Thymus (tissue), 14 donors: ENCODE results near the gene SREK1. TPM values are rescaled to one million over a fixed set of nuclear protein-coding genes. Genes with fewer than 3 reads are reported as not detected.

Experiments
- DNase-seq, 9 donors: peaks; one replicate each; pipeline ENCODE4 v3.0.0-alpha.2; 2013; ENCODE audit warnings: low spot score in 9 of 9, low read depth in 6 of 9, missing footprints in 1 of 9
- H3K27ac ChIP-seq, 2 donors: one replicate each; pipeline ENCODE4 v1.5.1; 2013; ENCODE audit warnings: control low read depth in 1 of 2, low read depth in 1 of 2, low read length in 1 of 2, mild to moderate bottlenecking in 1 of 2, moderate library complexity in 1 of 2
- H3K27me3 ChIP-seq, 2 donors: one replicate each; pipeline ENCODE4 v1.5.1; 2013; ENCODE audit warnings: low read length in 1 of 2; ENCODE audit not compliant: control insufficient read depth in 2 of 2, insufficient read depth in 1 of 2
- H3K36me3 ChIP-seq, 2 donors: one replicate each; pipeline ENCODE4 v1.5.1; 2013; ENCODE audit warnings: low read length in 1 of 2, mild to moderate bottlenecking in 1 of 2, moderate library complexity in 1 of 2; ENCODE audit not compliant: control insufficient read depth in 2 of 2, insufficient read depth in 2 of 2
- H3K4me1 ChIP-seq, 2 donors: one replicate each; pipeline ENCODE4 v1.5.1; 2013; ENCODE audit warnings: low read length in 2 of 2; ENCODE audit not compliant: control insufficient read depth in 2 of 2, insufficient read depth in 2 of 2
- H3K4me3 ChIP-seq, 2 donors: one replicate each; pipeline ENCODE4 v1.5.1; 2013; ENCODE audit warnings: low read length in 2 of 2, control low read depth in 1 of 2, mild to moderate bottlenecking in 1 of 2
- H3K9me3 ChIP-seq, 2 donors: one replicate each; pipeline ENCODE4 v1.5.1; 2013; ENCODE audit warnings: low read length in 1 of 2, mild to moderate bottlenecking in 1 of 2; ENCODE audit not compliant: control insufficient read depth in 2 of 2, insufficient read depth in 1 of 2
- WGBS: extraction: QIAGEN DNeasy Blood & Tissue Kit; methylation state at CpG from one replicate; pipeline ENCODE4 v1.1.7; 2013; 5-methylcytosine and 5-hydroxymethylcytosine counted together
- long read RNA-seq, 10 donors: transcript quantifications; one replicate each; lab custom pipeline, GENCODE V29; 2026
- polyA plus RNA-seq: library from polyadenylated mRNA; stranded (reverse); fragments of 200-250 nt; gene quantifications from one replicate; pipeline ENCODE4 v1.2.3, GENCODE V29; 2013
- total RNA-seq: library from RNA; stranded (reverse); fragments of 120-200 nt; gene quantifications from one replicate; pipeline ENCODE4 v1.2.4, GENCODE V29; 2013
- donor health status: healthy.

The SREK1 gene, protein sequence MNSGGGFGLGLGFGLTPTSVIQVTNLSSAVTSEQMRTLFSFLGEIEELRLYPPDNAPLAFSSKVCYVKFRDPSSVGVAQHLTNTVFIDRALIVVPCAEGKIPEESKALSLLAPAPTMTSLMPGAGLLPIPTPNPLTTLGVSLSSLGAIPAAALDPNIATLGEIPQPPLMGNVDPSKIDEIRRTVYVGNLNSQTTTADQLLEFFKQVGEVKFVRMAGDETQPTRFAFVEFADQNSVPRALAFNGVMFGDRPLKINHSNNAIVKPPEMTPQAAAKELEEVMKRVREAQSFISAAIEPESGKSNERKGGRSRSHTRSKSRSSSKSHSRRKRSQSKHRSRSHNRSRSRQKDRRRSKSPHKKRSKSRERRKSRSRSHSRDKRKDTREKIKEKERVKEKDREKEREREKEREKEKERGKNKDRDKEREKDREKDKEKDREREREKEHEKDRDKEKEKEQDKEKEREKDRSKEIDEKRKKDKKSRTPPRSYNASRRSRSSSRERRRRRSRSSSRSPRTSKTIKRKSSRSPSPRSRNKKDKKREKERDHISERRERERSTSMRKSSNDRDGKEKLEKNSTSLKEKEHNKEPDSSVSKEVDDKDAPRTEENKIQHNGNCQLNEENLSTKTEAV
- 73.2 TPM for total RNA-seq
- 59.4 TPM for polyA plus RNA-seq
- long read RNA-seq, donor 1, partial matches to known transcripts = 0 of 1 reads
- long read RNA-seq, donor 1, other reads (novel, unspliced or antisense) = 0 of 1 reads
- long read RNA-seq, donor 2 = 0 reads
- long read RNA-seq, donor 3, full-length matches to known transcripts = 17 of 23 reads
- long read RNA-seq, donor 3, partial matches to known transcripts = 6 of 23 reads
- long read RNA-seq, donor 3, other reads (novel, unspliced or antisense) = 0 of 23 reads
- long read RNA-seq, donor 4, full-length matches to known transcripts = 16 of 16 reads
- long read RNA-seq, donor 4, partial matches to known transcripts = 0 of 16 reads
- long read RNA-seq, donor 4, other reads (novel, unspliced or antisense) = 0 of 16 reads
- long read RNA-seq, donor 5, full-length matches to known transcripts = 32 of 88 reads
- long read RNA-seq, donor 5, partial matches to known transcripts = 56 of 88 reads
- long read RNA-seq, donor 5, other reads (novel, unspliced or antisense) = 0 of 88 reads
- long read RNA-seq, donor 6, full-length matches to known transcripts = 12 of 19 reads
- long read RNA-seq, donor 6, partial matches to known transcripts = 7 of 19 reads
- long read RNA-seq, donor 6, other reads (novel, unspliced or antisense) = 0 of 19 reads
- long read RNA-seq, donor 7, full-length matches to known transcripts = 15 of 20 reads
- long read RNA-seq, donor 7, partial matches to known transcripts = 5 of 20 reads
- long read RNA-seq, donor 7, other reads (novel, unspliced or antisense) = 0 of 20 reads
- long read RNA-seq, donor 8, full-length matches to known transcripts = 10 of 10 reads
- long read RNA-seq, donor 8, partial matches to known transcripts = 0 of 10 reads
- long read RNA-seq, donor 8, other reads (novel, unspliced or antisense) = 0 of 10 reads
- long read RNA-seq, donor 9, full-length matches to known transcripts = 8 of 8 reads
- long read RNA-seq, donor 9, partial matches to known transcripts = 0 of 8 reads
- long read RNA-seq, donor 9, other reads (novel, unspliced or antisense) = 0 of 8 reads
- long read RNA-seq, donor 10, full-length matches to known transcripts = 7 of 7 reads
- long read RNA-seq, donor 10, partial matches to known transcripts = 0 of 7 reads
- long read RNA-seq, donor 10, other reads (novel, unspliced or antisense) = 0 of 7 reads

DNA sequence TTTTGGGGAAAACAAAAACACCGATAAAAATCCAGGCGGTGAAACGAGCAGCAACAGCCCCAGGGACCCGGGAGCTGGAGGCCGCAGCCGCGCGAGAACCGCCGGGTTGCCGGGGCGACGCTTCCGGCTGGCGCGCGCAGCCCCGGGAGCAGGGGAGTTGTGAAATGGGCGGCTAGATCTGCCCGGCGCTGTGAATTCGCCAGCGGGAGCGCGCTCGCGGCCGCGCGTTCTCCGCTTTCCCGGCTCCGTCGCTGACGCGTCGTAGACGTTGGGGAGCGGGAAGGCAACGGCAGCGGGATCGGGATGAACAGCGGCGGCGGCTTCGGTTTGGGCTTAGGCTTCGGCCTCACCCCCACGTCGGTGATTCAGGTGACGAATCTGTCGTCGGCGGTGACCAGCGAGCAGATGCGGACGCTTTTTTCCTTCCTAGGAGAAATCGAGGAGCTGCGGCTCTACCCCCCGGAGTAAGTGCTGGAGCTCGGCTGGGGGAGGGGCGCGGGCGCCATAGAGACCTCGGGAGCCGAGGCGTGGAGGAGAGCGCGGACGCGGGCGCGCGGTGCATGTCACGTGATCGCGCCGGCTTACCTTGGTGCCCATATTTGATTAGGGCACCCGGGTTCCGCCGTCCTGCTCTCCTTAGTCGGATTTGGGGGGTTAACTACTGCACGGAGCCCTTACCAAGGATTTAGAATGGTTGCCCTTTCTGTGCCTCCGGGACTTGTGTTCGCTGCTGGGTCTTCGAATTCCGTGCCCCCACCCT is at the start of gene SREK1:
SREK1 (plus strand) TSS at position 227 of the 760 bp plus-strand sequence; CDS start at position 304, 77 bp downstream.
- H3K4me3 ChIP-seq = peak within 1 kb of the TSS; percentile 92
- H3K36me3 ChIP-seq = no peaks in the 10 kb centered on the region
- peak; percentile 73 to 95 (median 85) for DNase-seq
- under 1% methylated on average over 86 of the region's 86 CpGs for WGBS
- H3K27ac ChIP-seq = peak within 1 kb of the TSS; percentile 98 to 100
- H3K9me3 ChIP-seq = no peaks in the 10 kb centered on the region
- no peaks in the 10 kb centered on the region for H3K27me3 ChIP-seq
- peaks cover 4 to 5% of the 10 kb centered on the region in 2 donors for H3K4me1 ChIP-seq

DNA sequence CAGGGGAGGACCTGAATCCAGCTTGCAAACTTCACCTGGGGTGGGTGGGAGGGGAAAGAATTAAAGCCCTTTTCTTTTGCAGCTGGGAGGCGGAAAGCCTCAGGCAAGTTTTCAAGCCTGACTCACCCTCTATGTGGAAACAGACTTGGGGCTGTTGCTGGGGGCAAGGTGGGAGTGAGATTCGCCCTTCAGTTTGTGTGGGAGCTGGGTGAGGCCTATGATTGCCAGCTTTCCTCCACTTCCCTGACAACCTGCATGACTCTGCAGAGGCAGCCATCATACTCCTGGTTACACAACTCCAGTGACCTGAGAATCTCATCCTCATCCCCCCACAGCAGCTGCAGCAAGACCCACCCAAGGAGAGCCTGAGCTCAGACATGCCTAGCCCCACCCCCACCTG is 43.2 kb upstream of the SREK1 start:
- H3K9me3 ChIP-seq = peaks cover 0 to 25% of the 10 kb centered on the region in 2 donors
- WGBS = 98% methylated on average over 2 of the region's 2 CpGs
- no peak for DNase-seq
- H3K36me3 ChIP-seq = no peaks in the 10 kb centered on the region
- H3K4me1 ChIP-seq = no peaks in the 10 kb centered on the region
- no peak overlapping the region for H3K27ac ChIP-seq
- no peaks in the 10 kb centered on the region for H3K27me3 ChIP-seq
- H3K4me3 ChIP-seq = no peak overlapping the region

DNA sequence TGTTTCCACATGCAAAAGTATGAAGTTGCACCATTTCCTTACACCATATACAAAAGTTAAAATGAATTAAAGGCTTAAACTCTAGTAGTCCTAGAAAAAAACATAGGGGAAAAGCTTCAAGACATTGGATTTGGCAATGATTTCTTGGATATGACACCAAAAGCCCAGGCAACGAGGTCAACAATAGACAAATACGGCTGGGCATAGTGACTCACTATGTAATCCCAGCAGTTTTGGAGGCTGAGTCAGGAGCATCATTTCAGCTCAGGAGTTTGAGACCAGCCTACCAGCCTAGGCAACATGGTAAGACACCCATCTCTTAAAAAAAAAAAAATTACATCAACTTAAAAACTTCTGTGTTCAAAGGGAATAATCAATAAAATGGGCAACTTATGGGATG is 30.9 kb upstream of the SREK1 start:
- H3K9me3 ChIP-seq = no peaks in the 10 kb centered on the region
- no peak overlapping the region for H3K4me3 ChIP-seq
- H3K27me3 ChIP-seq = no peaks in the 10 kb centered on the region
- no peaks in the 10 kb centered on the region for H3K36me3 ChIP-seq
- no peak for DNase-seq
- 97% methylated on average over 2 of the region's 2 CpGs for WGBS
- no peak overlapping the region for H3K27ac ChIP-seq
- no peaks in the 10 kb centered on the region for H3K4me1 ChIP-seq

DNA sequence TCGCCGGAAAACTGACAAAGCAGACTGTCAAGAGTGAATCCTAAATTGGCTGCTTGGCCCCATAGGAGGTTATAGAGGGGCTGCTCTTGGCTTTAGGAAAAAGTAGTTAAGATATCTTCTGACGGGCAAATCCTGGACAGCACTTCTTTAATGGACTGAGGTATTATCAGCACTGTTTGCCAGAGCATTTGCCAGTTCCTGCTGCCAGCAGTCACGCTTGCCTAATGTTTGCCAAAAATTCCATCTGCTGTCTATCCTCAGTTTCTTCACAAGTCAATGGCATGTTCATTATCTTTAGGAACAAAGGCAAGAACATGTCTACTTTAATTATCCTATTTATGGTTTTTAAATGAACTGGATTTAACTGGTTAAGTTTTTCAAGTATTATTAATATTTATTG is 25.8 kb upstream of the SREK1 start:
- Histone ChIP-seq H3K36me3 (no peaks in the 10 kb centered on the region), H3K4me3 (no peak overlapping the region), H3K9me3 (no peaks in the 10 kb centered on the region), H3K4me1 (no peaks in the 10 kb centered on the region), H3K27ac (no peak overlapping the region), H3K27me3 (no peaks in the 10 kb centered on the region)
- DNase-seq = no peak
- WGBS = 97% methylated on average over 4 of the region's 4 CpGs

DNA sequence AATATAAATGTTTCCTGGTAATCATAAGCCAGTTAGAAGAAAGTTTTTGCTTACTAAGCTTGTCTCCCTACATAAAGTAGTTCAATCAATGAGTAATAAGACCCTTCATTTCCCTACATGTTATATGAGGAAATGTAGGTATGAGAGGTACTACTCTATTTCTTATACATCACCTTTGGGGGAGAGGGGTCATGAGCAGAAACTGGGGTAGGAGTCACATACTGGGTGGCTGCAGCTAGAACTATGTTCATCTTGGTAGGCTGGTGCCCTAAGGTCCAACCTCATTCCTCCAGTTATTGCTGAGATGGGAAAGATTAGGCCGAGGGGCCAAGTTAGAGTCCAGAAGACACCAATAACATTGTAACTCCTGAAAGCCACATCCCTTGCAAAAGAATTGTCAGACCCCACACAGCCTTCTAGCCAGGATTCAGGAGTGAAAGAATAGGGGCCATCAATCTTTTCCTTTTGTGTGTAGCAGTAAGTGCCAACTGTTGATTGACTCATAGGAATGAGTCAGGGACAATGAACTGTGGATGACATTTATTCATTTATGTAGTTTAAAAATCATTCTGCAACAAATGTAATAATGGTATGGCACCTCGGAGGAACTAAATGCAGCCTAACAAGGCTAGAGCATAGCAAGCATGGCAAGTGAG is 21.6 kb upstream of the SREK1 start:
- no peak overlapping the region for H3K27ac ChIP-seq
- no peaks in the 10 kb centered on the region for H3K9me3 ChIP-seq
- H3K27me3 ChIP-seq = no peaks in the 10 kb centered on the region
- no peaks in the 10 kb centered on the region for H3K36me3 ChIP-seq
- H3K4me1 ChIP-seq = no peaks in the 10 kb centered on the region
- H3K4me3 ChIP-seq = no peak overlapping the region
- 97% methylated on average over 2 of the region's 2 CpGs for WGBS
- DNase-seq = no peak

DNA sequence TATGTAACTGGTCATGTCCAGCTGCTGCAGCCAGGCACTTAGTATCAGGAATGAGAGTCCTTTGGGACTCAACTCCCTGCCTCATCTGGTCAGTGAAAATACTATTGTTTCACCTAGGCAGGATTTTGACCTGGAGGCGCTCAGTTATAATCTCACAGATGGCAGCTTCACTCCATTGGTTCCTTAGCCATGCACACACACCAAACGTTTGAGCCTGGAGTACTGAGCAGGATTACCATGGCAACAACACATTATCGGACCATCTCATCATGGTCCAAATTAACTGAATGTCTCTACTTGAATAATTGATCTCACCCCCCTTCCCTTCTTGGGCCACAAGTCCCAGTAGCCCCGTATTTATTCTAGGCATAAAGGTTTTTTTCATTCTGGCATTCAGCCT is 15.0 kb upstream of the SREK1 start:
- no peaks in the 10 kb centered on the region for H3K4me1 ChIP-seq
- 93% methylated on average over 4 of the region's 4 CpGs for WGBS
- no peak overlapping the region for H3K27ac ChIP-seq
- H3K4me3 ChIP-seq = no peak overlapping the region
- H3K27me3 ChIP-seq = no peaks in the 10 kb centered on the region
- DNase-seq = no peak
- H3K36me3 ChIP-seq = no peaks in the 10 kb centered on the region
- H3K9me3 ChIP-seq = no peaks in the 10 kb centered on the region

DNA sequence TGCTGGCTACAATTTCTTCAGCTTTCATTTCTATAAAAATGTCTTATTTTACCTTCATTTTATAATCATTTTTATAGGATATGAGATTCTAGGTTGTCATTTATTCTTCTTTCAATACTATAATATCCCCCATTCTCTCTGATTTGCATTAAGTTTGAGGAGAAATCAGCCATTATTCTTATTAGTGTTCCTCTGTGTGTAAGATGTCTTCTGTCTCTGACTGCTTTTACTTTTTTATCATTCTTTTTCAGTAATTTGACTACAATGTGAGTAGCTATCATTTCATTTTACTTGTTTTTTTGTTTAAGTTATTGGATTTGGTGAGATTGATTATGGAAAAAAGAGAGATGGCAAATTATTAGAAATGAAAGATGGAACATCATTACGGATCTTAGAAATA is 13.6 kb upstream of the SREK1 start:
- Histone ChIP-seq H3K27me3 (no peaks in the 10 kb centered on the region), H3K27ac (no peak overlapping the region), H3K9me3 (no peaks in the 10 kb centered on the region), H3K4me1 (no peaks in the 10 kb centered on the region), H3K36me3 (no peaks in the 10 kb centered on the region), H3K4me3 (no peak overlapping the region)
- 94% methylated on average over 1 of the region's 1 CpG for WGBS
- no peak for DNase-seq
